GM19239 (cell line): ENCODE measurements around the gene SV2C.
"Not testable (repeated sequence)": the region's sequence is repeated elsewhere in the genome, so short reads cannot be mapped to it uniquely, and the experiment has no call there.

Source experiments
- DNase-seq: peaks from one replicate; pipeline ENCODE4 v3.0.0; 2011; ENCODE audit warnings: low spot score; ENCODE audit not compliant: insufficient read length
- FAIRE-seq: peaks from 2 replicates; lab custom pipeline; 2011; peaks lifted over from hg19 to GRCh38; lab: Jason Lieb, UNC

SV2C gene

DNA sequence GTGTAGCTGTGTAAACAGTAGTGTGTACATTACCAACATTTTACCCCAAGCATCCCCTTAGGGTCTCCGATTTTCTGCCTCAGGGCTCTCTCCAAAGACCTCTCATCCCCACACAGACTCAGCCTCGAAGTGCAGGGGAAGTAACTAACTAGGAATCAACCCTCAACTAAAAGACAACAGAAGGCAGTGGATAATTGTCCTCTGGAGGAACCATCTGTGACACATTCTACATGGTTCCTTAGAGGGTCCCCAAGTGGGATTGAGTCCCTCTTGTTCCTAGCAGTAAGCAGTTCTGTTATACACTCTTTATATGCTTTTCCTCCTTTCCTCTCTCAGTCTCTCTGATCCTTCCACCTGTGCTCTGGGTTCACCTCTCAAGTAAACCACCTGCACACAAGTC, 157.2 kb downstream of the SV2C start:
- FAIRE-seq (no peak), DNase-seq (no peak)

DNA sequence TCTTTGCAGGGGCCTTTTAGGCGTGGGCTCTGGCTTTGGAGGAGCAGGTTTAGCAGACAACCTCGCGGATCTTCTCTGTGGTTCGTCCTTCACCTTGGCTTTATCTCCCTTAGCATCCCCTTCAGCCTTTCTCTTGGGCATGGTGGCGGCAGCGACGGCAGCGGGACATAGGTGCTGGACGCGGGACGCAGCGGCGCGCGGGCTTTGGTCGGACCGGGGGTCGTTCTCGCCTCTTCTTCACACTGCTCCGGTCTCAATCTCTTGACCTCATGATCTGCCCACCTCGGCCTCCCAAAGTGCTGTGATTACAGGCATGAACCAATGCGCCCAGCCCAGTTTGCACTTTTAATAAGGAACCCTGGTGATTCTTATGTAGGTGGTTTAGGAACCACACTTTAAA, 159.0 kb downstream of the SV2C start:
- FAIRE-seq, DNase-seq: not testable (repeated sequence)

DNA sequence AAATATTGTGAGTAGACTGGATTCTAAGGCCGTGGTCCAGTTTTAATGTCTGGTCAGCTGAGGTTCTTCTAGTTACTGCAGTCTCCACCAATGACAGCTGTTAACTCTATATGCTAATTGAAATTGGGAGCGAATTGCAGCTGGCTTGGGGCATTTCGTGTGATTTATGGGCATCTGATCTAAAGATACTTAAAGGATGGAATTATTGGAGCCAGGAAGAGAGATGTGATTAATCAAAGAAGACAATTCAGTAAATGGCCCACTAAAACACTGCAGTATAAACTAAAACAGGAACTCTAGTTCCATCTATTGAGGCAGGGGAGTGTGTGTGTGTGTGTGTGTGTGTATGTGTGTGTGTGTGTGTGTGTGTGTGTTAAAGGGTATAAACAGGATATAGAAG, 162.4 kb downstream of the SV2C start:
- DNase-seq = no peak
- no peak for FAIRE-seq

DNA sequence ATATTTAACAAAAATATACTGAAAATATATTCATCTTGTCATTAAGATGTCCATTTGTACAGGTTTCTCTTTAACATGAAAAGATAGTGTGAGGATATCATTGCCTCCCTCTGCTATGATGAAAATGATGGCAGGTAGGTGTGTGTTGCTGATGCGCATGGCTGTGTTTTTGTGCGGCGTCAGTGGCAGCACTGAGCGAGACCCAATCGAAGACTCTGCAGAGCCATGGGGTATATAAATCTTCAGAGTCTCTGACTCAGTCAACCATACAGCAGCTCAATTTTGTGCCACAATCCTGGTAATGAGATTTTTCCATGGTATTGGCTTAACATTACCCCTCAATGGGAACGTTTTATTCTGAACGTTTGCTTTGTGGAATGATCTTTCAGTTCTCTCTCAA, 166.4 kb downstream of the SV2C start:
- DNase-seq (no peak), FAIRE-seq (no peak)

DNA sequence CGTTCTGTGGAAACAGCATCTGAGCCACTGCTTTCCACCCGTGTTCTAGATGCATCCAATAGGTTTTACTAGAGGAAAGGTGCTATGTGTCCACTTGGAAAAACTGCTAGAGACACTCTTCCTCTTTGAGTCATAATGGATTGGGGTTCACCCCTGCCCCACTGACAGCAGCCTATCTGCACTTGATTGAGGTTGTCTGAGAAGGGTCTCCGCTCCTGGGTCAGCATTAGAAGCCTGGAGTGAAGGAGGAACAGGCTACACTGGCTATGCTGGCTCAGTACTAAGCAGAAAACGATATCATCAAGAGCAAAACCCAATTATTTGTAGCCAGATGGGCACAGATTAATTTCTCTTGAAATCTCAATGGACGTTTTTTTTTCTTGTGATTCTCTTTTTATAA, 167.3 kb downstream of the SV2C start:
- FAIRE-seq (no peak), DNase-seq (no peak)

DNA sequence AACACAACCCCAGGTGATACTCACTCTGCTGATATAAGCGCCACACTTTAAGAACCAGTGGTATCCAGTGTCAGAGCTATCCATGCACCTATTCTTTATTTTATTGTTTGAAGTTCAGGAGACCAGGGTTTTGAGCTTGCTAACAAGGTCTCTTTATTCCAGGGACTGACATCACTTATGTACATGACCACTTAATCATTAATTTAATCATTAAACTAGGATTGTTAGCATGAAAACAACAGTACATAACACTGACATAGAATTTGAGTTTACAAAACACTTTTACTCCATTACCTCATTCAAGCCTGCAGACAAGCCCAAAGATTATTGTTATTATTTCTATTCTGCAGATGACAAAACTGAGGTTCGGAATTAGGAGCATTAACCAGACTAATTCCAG, 168.5 kb downstream of the SV2C start:
- DNase-seq (no peak), FAIRE-seq (no peak)

DNA sequence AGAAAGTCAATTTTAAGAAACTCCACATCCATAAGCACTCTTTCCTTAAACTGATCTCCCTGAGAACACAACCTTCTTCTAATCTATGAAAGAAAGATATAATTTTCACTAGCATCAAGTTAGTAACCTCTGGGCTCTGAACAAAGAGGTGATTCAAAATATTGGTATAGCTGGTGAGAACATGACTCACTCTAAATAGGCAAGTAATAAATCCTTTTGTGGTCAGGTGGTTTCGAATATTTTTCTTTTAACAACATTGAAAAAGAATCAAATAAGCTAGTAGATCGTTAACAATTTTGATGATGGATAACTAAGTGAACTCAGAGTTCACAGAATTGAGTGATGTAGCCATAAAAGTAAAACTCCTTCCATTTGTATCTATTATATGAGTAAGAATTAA, 169.3 kb downstream of the SV2C start:
- no peak for DNase-seq
- peak; percentile 21 for FAIRE-seq

DNA sequence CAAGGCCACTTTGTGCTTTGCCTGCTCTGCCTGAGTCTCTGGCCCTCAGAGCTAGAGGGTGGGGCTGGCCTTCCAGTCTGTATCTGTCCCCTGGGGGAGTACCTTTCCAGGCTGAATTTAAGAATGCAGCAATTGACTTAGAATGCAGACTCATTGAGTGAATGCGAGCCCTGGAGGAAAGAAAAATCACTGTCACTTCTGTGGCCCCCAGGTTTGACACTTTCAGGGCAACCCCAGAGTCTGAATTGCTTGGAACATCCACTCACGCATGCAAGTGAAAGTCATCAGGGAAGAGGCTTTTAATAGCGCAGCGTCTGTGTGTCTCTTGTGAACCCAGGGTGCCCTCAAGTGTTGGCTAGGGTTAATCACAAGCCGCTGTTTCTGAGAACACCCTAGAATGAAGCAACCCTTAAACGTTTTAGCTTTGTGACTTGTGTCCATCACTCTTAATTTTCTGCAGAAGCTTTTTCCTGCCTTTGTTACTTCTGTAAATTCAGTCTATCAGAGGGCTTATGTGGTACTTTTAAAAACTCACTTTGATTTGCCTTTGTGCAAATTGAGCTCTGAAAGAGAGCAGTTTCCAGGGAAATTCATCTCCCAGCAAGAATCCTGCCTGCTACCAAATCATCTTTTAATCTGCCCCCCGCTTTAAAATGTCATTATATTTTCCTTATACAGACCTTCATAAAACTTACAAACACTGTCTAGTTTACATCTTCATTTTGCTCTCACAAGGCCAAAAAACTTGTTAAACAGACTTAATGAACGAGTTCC, 173.1 kb downstream of the SV2C start:
- FAIRE-seq (peak; percentile 88), DNase-seq (peak; percentile 25)

DNA sequence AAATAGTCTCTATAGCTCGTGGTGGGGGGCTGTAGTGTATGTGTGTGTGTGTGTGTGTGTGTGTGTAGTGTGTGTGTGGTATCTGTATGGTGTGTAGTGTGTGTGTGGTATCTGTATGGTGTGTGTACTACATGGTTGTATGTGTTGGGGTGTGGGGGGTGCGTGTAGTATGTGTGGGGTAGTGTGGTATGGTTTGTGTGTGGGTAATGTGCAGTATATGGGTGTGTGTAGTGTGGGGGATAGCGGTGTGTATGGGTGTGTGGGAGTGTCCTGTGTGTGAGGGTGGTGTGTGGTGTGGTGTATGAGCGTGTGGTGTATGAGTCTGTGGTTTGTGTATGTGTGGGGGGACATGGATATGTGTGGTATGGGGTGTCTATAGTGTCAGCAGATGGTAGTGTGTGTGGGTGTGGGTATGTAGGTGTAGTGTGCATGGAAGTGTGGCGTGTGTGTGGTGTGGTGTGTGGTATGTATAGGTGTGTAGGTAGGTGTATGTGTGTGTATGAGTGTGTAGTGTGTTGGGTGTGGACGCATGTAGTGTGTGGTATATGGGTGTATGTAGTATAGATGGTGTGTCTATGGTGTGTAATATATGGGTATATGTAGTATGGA, 174.1 kb downstream of the SV2C start:
- no peak for DNase-seq
- no peak for FAIRE-seq

DNA sequence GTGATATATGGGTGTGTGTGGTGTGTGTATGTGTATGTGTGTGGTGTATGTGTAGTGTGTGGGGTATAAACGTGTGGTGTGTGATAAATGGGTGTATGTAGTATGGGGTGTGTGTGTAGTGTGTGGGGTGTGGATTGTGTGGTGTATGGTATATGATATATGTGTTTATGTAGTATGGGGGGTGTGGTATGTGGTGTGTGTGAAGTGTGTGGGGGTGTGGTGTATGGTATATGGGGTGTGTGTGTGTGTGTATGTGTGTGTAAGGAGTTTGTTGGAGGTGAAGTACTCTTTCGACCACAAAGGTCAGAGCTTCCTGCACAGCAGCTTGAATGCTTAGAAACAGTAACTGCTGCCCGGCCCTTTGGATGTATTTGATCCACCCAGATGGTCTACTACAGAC, 174.7 kb downstream of the SV2C start:
- FAIRE-seq (no peak), DNase-seq (no peak)

DNA sequence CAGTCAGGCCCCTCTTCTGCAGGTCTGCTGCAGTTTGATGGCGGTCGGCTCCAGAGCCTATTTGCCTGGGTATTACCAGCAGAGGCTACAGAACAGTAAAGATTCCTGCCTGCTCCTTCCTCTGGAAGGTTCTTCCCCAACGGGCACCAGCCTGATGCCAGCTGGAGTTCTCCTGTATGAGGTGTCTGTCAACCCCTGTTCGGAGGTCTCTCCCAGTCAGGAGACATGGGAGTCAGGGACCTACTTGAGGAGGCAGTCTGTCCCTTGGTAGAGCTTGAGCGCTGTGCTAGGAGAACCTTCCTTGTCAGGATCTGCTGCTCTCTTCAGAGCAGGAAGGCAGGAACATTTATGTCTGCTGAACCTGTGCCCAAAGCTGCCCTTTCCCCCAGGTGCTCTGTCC, 181.5 kb downstream of the SV2C start:
- no peak for FAIRE-seq
- DNase-seq = no peak

DNA sequence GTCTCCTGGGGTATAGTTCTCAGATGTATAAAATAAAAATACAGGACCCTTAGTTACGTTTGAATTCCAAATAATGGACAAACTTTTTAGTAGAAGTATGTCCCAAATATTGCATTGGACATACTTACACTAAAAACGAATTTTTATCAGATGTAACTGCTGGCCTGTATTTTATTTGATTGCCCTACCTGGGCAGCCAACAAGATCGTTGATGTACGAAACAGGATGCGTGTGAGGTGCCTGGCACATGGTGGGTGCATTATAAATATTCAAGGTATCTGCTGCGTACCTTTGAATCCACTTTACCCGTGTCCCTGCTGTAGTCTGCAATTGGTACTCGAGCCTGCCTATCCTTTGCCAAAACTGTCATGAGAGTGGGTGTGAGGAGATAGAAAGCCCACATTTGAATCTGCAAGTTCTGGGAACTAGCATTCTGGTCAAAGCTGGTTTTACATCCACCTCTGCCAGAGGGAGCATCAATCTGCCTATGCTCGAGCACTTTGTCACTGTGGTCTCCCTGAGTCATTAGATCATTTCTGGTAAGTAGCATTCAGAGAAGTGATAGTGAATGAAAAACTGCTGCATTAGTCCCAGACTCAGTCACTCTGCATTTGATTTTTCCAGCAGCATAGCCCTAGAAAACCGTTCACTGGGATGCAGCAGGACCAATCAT, 186.2 kb downstream of the SV2C start:
- FAIRE-seq (peak; percentile 23), DNase-seq (no peak)

DNA sequence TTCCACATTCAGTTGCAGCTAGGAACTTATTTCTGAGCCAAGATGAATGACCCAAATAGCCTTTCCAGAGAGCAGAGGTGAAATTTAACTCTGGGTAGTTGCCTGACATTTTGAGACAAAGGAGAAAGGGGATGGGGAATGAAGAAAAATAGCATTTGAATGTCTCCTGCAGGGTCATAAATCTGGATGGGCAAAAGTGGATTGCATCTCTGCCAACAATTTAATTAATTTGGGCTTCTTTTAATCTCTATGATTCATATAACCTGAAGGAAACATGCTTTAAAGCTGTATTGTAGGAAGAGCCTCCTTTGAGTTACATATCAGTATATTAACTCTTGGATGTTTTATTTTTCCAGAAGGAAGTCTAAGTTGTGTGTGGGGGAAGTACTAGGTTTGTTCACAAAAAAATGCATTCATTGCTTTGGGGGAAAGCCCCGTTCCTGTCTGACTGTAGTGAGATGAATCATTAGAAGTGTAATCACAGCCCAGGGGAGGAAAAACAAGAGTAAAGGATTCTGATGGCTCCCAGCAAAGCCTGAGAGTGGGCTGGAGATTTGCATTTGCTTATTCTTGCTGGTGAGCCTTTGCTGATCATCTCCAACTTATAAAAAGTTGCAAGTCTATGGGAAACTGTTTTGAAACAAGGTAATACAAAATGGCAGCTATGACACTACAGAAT, 186.9 kb downstream of the SV2C start:
- no peak for DNase-seq
- FAIRE-seq = peak; percentile 68

DNA sequence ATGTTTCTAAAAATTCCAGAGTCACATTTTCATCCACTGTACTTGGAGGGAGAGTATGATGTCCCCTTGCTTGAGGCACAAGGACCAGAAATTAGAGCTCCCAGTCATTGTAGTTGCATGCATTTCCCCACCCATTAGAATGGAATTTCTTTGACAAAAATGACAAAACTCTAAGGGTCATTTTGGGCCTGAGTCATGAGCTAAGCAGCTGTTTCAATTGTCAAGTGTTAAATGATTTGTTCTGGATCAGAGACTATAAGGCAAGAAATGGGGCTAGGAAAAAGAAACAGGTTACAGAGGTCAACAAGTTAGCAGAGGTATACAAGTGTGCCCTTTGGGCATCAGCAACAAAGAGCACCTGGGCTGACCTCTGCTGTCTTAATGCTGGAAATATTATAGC, 188.7 kb downstream of the SV2C start:
- FAIRE-seq (peak; percentile 4), DNase-seq (no peak)

DNA sequence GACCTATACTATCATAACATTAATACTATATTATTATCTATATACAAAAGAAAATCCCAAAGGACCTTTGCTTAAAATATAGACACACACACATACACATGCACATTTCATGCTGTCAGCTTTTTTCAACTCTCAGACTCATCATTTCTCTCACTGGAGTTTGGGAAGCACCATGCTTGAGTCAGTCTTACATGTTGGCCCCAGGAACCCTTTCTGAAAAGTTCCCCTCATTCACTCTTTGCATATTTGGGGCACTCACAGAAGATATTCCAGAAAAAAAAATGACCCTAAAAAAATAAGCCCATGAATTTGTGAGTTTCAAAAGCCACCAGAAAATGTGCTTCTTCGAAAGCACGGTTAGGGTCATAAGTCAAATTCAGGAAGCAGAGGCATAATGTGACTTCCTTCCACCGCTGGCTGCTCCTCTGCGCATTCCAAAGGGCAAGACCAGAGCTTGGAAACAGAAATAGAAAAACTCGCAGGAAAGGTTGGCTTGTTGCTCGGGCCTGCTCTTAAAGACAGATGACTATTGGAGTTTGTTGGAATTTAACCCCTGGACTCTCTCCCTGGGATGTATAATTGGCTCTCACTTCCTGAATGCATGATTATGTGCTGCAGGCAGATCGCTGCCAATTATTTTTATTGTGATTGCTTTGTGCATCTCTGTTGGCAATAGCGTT, 190.2 kb downstream of the SV2C start:
- no peak for DNase-seq
- peak; percentile 60 for FAIRE-seq

DNA sequence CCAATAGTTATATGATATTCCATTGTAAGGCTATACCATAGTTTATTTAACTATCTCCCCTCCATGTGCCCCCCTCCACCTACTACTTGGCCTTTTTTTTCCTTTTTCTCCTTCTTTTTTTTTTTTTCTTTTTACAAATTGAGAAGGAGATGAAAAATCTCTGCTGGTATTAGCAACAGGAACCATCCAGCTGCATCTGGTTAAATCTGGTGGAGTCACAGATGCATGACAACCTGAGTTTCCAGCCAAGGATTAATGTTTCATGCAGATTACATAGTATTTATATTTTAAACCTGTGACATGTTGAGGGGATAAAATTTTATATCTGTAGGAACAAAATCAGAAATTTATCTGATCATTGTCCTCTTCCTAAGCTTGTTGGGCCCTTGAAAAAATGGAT, 191.4 kb downstream of the SV2C start:
- no peak for DNase-seq
- no peak for FAIRE-seq

DNA sequence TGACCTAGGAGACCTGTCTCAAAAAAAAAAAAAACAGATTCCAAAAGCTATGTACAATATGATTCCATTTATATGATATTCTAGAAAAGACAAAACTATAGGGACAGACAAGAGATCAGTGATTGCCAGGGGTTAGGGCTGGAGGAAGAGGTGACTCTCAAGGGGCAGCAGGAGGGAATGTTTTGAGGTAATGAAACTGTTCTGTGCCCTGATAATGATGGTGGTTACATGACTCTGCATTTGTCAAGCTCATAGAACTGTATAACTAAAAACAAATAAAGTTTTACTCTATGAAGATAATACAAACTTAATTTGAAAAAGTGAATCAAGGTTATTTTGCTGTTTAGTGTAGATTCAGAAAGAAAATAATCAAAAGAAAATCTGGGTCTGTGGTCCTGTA, 194.6 kb downstream of the SV2C start:
- FAIRE-seq (no peak), DNase-seq (no peak)

DNA sequence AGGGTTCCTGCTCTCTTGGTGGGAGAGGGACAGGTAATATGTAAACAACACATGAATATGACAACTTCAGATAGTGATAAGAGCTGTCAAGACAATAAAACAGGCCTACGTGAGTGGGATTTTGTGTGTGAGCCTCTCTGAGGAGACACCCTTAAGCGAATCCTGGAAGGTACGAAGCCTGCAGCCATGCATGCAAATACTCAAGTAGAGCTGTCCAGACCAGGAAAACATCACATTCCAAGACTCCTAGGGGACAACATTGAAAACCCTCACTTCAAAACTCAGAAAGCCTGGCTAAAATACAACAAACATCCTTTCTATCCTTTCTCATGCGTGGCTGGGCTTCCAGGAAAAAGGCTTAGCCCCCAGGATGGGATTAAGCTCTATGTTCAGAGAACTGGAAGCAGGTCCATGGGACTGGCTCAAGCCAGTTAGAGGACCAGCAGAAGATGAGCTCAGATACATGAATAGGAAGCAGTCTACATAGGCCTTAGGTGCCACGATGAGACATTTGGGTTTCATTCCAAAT, 195.1 kb downstream of the SV2C start:
- FAIRE-seq (no peak), DNase-seq (no peak)

DNA sequence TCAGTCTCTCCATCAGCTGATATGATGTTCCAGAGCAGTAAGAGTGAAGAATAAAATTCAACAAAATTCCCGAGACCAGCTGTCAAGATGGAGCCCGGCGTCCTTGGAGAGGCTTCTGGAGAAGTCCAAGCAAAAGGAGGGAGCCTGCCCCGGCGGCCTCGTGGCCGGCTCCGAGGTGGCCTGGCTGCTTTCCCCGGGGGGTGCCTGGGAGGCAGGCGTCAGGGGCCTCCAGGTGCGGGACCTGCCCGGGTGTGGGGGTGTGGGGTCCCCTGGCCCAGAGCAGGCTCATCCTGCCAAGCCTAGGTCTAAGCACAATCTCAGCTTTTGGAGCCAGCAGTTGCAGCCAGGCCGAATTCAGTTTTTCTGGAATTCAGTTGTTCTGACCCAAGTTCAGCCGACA, 197.3 kb downstream of the SV2C start:
- FAIRE-seq (no peak), DNase-seq (no peak)

DNA sequence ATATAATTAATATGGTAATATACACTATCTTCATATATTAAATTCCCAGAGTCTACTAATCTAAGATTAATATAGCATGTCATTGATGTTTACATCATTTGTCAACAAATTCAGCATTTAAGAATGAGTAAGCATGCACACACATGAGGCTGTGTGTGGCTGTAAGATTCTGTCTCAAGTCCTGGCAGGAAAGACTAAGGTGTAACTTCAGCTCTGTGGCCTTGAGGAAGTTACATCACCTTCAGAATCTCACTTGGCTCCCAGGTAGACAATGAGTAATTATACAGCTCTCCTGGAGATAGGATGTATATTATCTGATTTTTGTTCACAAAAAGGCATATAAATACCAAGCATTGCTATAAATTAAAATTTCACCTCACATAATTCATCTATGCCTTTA, 200.5 kb downstream of the SV2C start:
- FAIRE-seq (no peak), DNase-seq (no peak)
